ENCODE measurements around the gene INTS15.

DNA sequence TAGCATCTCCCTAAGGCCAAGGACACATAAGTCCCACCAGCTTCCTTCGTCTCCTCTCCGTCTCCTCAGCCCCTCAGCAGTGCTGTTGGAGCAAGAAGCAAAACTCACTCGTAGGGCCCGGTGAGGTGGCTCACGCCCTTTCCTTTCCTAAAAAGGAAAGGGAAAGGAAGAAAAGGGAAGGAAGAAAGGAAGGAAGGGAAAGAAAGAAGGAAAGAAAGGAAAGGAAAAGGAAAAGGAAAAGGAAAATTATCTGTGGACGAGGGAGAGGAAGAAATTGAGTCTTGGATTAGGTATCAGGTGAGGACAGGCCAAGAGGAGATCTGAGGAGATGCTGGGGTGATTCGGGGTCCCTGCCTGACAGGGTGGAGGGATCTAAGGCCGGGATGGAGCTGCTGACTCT is 44.2 kb downstream of the INTS15 start:
- TF ChIP-seq, protein P1, sequence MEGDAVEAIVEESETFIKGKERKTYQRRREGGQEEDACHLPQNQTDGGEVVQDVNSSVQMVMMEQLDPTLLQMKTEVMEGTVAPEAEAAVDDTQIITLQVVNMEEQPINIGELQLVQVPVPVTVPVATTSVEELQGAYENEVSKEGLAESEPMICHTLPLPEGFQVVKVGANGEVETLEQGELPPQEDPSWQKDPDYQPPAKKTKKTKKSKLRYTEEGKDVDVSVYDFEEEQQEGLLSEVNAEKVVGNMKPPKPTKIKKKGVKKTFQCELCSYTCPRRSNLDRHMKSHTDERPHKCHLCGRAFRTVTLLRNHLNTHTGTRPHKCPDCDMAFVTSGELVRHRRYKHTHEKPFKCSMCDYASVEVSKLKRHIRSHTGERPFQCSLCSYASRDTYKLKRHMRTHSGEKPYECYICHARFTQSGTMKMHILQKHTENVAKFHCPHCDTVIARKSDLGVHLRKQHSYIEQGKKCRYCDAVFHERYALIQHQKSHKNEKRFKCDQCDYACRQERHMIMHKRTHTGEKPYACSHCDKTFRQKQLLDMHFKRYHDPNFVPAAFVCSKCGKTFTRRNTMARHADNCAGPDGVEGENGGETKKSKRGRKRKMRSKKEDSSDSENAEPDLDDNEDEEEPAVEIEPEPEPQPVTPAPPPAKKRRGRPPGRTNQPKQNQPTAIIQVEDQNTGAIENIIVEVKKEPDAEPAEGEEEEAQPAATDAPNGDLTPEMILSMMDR (conservative IDR thresholded peaks at IDR 0.05): no peak
- no peak for TF ChIP-seq EZH2 (IDR thresholded peaks at IDR 0.05; ENCODE audit: low read depth)
